Measurements from ENCODE around the gene PHF1. TPM values are rescaled to one million over a fixed set of nuclear protein-coding genes. Genes with fewer than 3 reads are reported as not detected.

Gene PHF1
- polyA plus RNA-seq, 1 donor from 2014 or later = 102 TPM

GRCh38 chr6:33433544-33434191 is 22.9 kb downstream of the PHF1 start:
- Histone ChIP-seq H3K36me3 (ENCODE audit: insufficient read depth, low read length) (no peaks in the 10 kb centered on the region), H3K9me2 (ENCODE audit: insufficient read depth, low read length) (no peaks in the 10 kb centered on the region), H3K4me3 (ENCODE audit: low read length) (peak overlapping the region; percentile 49), H3K27ac (ENCODE audit: low read length) (peak overlapping the region; percentile 11), H4K20me1 (ENCODE audit: insufficient read depth) (no peaks in the 10 kb centered on the region), H3K27me3 (ENCODE audit: insufficient read depth, low read depth, low read length) (no peaks in the 10 kb centered on the region), H2AFZ (ENCODE audit: low read depth, low read length) (no peak overlapping the region), H3K4me2 (ENCODE audit: low read length) (no peak overlapping the region), H3F3A (ENCODE audit: insufficient read depth, low read length, poor library complexity, severe bottlenecking) (no peaks in the 10 kb centered on the region), H3K9me3 (ENCODE audit: low read length) (no peaks in the 10 kb centered on the region), H3K79me2 (replicated peaks; ENCODE audit: insufficient read depth, low read length) (peaks cover 36% of the 10 kb centered on the region), H3K9ac (ENCODE audit: low read length) (peak overlapping the region; percentile 50)
- TF ChIP-seq EZH2 (IDR thresholded peaks at IDR 0.05; ENCODE audit: borderline replicate concordance, insufficient read depth, low read length, poor library complexity, severe bottlenecking) (no peak), SMC3 (conservative IDR thresholded peaks at IDR 0.05; ENCODE audit: poor library complexity) (no peak), MXI1 (conservative IDR thresholded peaks at IDR 0.05; ENCODE audit: poor library complexity, severe bottlenecking) (no peak), REST (IDR thresholded peaks at IDR 0.05; ENCODE audit: borderline replicate concordance) (no peak), POLR2AphosphoS5 (IDR thresholded peaks at IDR 0.05) (no peak), EP300 (conservative IDR thresholded peaks at IDR 0.05; ENCODE audit: poor library complexity, severe bottlenecking) (no peak), TAF1 (IDR thresholded peaks at IDR 0.05; ENCODE audit: low read depth) (no peak), RAD21 (conservative IDR thresholded peaks at IDR 0.05) (no peak)
- TF ChIP-seq, protein P1, sequence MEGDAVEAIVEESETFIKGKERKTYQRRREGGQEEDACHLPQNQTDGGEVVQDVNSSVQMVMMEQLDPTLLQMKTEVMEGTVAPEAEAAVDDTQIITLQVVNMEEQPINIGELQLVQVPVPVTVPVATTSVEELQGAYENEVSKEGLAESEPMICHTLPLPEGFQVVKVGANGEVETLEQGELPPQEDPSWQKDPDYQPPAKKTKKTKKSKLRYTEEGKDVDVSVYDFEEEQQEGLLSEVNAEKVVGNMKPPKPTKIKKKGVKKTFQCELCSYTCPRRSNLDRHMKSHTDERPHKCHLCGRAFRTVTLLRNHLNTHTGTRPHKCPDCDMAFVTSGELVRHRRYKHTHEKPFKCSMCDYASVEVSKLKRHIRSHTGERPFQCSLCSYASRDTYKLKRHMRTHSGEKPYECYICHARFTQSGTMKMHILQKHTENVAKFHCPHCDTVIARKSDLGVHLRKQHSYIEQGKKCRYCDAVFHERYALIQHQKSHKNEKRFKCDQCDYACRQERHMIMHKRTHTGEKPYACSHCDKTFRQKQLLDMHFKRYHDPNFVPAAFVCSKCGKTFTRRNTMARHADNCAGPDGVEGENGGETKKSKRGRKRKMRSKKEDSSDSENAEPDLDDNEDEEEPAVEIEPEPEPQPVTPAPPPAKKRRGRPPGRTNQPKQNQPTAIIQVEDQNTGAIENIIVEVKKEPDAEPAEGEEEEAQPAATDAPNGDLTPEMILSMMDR (IDR thresholded peaks at IDR 0.05; ENCODE audit: poor library complexity, severe bottlenecking) = no peak

- no peak overlapping the region for H3K27ac ChIP-seq (ENCODE audit: low read length)
Observed at GRCh38 chr6:33434961-33435360, 24.1 kb downstream of the PHF1 start.

More at GRCh38 chr6:33434961-33435360, 24.1 kb downstream of the PHF1 start:
- no peak overlapping the region for H3K9ac ChIP-seq (ENCODE audit: low read length)
- TF ChIP-seq REST (IDR thresholded peaks at IDR 0.05; ENCODE audit: borderline replicate concordance) = no peak
- no peak for TF ChIP-seq MXI1 (conservative IDR thresholded peaks at IDR 0.05; ENCODE audit: poor library complexity, severe bottlenecking)
- no peak for TF ChIP-seq SMC3 (conservative IDR thresholded peaks at IDR 0.05; ENCODE audit: poor library complexity)
- no peak for TF ChIP-seq EP300 (conservative IDR thresholded peaks at IDR 0.05; ENCODE audit: poor library complexity, severe bottlenecking)
- TF ChIP-seq RAD21 (conservative IDR thresholded peaks at IDR 0.05) = no peak
- TF ChIP-seq TAF1 (IDR thresholded peaks at IDR 0.05; ENCODE audit: low read depth) = no peak
- TF ChIP-seq, protein P1 (IDR thresholded peaks at IDR 0.05; ENCODE audit: poor library complexity, severe bottlenecking) = no peak
- no peak for TF ChIP-seq EZH2 (IDR thresholded peaks at IDR 0.05; ENCODE audit: borderline replicate concordance, insufficient read depth, low read length, poor library complexity, severe bottlenecking)
- TF ChIP-seq POLR2AphosphoS5 (IDR thresholded peaks at IDR 0.05) = no peak
- H2AFZ ChIP-seq (ENCODE audit: low read depth, low read length) = no peak overlapping the region
- H3K4me2 ChIP-seq (ENCODE audit: low read length) = no peak overlapping the region
- no peaks in the 10 kb centered on the region for H3K36me3 ChIP-seq (ENCODE audit: insufficient read depth, low read length)
- no peak overlapping the region for H3K4me3 ChIP-seq (ENCODE audit: low read length)
- peaks cover 23% of the 10 kb centered on the region for H3K79me2 ChIP-seq (replicated peaks; ENCODE audit: insufficient read depth, low read length)
- no peaks in the 10 kb centered on the region for H3K9me2 ChIP-seq (ENCODE audit: insufficient read depth, low read length)
- no peaks in the 10 kb centered on the region for H3K9me3 ChIP-seq (ENCODE audit: low read length)
- no peaks in the 10 kb centered on the region for H4K20me1 ChIP-seq (ENCODE audit: insufficient read depth)
- H3F3A ChIP-seq (ENCODE audit: insufficient read depth, low read length, poor library complexity, severe bottlenecking) = no peaks in the 10 kb centered on the region
- H3K27me3 ChIP-seq (ENCODE audit: insufficient read depth, low read depth, low read length) = no peaks in the 10 kb centered on the region
